ENCODE measurements around the gene UBN1.

The UBN1 gene

DNA sequence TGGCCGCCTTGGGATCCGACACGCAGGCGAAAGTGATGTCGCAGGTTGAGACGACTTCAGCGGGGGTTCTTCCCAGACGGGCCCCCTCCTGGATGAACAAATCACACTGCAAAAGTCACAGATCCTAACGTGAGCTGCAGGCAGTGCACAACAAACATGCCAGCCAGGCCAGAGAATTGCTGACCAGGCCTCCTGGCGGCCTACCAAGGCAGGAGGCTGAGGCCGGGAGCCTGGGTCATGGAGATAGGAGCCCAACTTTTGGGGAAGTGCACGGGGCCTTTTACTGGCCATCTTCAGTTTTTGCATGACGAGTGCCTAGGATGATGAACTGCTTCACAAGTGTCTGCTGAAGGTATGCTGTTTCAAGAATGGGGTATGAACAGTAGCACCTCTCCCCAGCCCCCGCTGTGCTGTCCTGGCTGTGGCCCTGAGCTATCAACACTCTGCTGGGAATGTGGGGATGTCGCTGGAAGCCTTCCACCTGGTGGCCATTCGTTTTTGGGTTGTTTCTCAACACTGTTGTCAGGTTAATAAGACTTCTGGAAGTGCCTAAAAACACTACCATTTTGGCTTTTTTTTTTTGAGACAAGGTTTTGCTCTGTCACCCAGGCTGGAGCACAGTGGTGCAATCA lies 32.6 kb upstream of the UBN1 start:
- no peak for DNase-seq

DNA sequence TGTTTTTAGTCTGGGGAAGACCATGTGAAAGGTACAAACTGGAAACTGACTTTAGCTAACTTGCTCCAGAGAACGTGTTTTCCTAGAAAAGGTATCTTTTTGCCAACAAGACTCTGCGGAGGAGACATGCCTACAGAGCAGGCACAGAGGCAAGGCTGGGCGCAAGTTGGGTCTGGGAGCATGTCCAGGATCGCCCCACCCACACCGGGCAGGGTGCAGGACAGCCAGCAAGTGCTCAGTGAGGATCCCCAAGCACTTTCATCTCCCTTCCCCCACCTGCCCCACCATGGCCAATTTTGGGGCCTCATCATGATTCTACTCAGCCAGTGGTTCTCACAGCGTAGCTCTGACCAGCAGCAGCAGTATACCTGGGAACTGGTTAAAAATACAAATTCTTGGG lies 26.6 kb upstream of the UBN1 start:
- no peak for DNase-seq

DNA sequence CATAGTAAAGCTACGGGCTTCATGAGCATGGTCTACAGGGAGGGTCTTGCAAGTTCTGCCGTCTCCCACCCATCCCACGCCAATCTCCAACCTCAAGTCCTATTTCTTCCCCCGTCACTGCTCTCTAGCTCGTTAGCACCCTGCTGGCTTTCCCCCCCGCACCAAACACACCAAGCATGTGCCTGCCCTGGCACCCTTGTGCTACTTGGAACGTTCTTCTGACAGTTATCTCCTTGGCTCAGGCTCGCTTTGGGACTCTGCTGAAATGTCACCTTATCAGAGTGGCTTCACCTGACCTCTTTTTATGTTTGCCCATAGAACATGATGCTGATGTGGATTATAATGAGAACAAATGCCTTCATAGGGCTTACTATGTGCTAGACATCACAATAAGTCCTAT lies 22.1 kb upstream of the UBN1 start:
- no peak for DNase-seq

DNA sequence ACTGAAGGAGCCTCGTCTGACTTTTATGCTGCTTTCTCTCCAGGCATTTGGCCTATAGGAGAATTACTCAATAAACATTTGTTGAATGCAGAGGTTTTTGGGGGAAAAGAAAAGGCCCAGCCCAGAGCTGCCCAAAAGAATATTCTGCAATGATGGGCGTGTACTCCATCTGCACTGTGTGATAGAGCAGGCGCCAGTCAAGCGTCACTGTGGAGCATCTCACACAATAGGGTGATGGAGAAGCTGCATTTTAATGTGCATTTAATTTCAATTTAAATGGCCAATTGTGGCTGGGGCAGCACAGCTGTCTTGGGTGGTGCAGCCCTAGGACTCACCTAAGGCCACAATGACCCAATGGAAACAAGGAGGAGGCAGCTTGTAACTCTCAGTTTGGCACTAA lies 20.8 kb upstream of the UBN1 start:
- DNase-seq = no peak

DNA sequence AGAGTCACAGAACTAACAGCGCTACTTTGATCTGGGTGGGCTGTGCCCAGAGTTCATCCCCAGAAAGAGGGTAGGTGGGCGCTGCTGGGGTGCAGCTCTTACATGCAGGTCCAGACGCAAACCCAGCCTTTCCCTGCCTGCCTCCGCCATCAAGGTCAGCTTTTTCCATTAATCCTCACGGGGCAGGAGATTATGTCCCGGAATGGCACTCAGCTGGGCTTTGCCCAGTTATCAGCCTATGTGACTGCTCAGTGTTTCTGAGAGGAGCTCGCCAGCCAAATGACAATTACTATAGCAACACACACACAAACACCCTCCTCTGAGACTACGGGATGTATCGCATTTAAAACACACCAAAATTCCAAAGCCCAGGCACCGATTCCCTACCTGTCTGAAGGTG lies 20.3 kb upstream of the UBN1 start:
- no peak for DNase-seq

DNA sequence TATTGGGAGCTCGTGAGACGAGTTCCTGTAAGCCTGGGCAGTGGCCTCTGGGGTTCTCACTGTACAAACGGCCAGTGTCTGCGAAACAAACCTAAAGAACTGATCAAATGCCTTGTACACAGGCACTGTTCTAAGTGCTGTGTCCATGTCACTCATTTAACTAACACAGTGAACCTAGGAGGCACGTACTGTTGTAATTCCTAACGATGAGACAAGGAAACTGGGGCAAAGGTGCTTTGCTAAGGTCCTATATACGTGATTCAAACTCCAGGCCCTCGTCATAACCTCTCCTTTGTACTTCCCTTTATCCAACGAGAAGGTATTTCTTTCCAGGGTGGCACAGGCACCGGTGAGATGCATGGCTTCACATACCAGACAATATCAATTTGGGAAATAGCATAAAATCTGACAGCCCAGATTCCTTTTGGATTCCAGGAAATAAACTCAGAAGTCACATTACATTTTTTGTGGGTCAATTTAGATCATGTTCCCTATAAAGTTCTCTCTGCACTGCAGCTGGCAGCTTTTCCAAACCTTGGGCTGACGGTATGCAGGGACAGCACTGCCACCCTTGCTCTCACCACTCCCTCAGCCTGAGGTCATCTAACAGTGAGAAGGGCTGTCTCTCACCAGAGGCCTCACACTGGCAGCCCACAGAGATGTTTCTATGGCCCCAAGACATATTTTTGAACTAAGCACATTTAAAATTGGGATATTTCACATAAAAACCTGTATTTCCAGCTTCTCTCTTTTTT lies 18.5 kb upstream of the UBN1 start:
- no peak for DNase-seq

DNA sequence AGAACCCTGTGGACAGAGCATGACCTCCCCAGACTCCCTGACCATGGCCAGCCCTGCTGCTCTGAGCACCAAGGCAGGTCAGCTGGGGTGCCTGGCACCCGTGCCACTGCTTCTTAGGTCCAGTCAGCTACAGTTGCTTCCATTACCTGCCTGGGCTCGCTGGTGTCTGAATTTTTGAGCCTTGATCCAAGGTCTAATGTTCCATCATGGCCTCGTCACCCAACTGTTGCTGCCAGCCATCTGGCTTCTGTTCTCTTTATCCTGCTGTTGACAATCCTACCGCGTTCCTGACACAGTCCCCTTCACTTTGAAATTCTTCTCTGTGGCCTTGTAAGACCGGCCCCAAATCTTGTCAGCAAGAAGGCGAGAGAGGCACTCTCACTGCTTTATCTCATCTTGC lies 16.9 kb upstream of the UBN1 start:
- no peak for DNase-seq

DNA sequence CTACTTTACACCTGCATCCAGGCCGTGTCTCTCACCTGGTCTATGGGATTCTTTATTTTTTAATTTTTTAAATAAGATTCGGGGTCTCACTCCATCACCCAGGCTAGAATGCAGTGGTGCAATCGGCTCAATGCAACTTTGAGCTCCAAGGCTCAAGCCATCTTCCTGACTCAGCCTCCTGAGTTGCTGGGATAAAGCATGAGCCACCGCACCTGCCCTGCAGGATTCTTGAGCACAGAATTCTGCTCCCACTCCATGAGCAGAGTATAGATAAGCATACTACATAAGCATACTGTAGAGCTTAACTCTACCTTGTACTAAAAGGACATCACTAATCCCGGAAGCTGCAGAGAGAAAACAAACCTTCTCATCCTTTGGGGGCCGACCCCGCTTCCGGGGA lies 15.7 kb upstream of the UBN1 start:
- no peak for DNase-seq

DNA sequence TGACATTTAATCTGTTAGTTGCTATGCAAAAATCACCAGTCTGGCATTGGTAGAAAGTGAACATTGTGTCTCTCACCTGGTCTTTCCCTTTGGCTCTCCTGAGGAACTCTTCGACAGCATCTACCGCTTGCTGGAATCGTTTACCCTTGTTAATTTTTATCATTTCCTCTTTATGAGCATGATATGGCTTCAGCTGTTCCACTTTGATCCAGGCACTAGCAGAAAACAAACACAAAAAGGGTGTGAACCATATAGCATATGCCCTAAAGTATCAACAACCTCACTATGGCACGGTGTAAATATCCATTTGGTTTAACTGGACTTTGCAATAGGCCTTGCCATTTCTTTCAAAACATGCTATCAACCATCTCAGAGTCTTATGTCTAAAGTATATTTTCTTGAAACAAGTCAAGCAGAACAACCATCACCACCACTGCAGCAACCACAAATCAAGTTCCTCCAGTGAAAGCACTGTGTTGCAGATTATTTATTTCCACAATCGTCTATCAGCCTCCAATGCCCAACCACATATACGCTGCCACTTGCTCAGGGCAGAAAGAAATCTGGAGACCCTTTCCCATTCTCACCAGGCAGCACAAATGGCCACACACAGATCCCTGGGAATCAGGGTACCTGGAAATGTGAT lies 14.5 kb upstream of the UBN1 start:
- DNase-seq = no peak

DNA sequence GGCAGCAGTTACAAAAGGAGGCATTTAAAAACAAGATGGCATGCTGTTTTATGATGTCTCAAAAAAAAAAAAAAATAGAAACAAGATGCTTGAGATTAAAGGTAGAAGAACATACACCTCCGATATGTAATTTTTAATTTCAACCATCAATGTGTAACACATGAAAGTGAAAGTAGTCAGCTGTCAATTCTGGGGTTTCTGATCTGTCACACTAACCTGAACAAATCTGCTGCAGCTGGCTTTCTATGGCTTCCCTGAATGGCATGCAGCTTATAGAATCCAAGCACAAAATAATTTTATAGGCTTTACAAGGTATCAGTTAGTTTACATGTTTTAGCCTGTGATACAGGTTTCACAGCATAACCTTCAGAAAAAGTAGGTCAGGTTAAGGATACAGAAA lies 13.7 kb upstream of the UBN1 start:
- DNase-seq = peak; percentile 10

DNA sequence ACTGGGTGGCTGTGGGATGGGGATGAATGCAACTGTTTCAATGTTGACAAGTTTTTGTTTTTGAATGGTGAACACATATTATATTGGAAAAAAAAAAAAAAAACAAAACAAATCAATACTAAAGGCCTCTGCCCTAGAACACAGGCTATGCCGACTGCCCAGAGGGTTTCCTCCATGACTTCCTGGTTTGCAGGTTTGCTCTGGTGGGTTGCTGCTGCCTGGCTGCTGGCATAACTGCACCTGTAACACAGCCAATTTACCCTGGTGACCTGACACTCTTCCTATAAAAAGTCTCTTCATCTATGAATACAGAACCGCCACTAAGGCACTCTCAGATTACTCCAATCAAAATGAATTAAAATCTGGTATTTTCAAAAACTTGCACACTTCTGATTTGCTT lies 10.6 kb upstream of the UBN1 start:
- no peak for DNase-seq

DNA sequence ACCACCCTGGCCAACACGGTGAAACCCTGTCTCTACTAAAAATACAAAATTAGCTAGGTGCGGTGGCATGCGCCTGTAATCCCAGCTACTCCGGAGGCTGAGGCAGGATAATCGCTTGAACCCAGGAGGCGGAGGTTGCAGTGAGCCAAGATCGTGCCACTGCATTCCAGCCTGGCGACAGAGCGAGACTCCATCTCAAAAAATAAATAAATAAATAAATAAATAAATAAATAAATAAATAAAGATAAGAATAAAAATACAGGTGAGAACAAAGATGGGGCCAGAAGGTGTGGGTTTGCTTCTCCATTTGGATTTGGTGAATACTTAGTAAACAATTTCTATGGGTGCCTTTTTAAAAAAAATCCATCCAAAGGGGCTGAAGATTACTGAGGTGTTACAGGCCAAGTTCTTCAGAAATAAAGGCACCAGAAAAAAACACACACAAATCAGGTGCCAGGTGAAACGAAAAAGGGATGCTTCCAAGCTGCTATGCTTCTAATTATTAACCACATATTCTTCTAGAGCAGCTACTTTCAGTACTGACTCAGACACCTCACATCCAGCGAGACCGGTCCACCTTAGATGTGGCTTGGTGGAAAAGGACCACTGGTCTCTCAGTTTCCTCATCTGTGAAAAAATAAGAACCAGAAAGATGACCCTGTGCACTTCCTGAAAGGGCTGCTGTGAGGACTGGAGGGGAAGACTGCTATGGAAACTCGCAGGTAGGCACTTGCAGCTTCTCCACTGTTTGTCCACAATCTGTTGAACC lies 9.4 kb upstream of the UBN1 start:
- no peak for DNase-seq

DNA sequence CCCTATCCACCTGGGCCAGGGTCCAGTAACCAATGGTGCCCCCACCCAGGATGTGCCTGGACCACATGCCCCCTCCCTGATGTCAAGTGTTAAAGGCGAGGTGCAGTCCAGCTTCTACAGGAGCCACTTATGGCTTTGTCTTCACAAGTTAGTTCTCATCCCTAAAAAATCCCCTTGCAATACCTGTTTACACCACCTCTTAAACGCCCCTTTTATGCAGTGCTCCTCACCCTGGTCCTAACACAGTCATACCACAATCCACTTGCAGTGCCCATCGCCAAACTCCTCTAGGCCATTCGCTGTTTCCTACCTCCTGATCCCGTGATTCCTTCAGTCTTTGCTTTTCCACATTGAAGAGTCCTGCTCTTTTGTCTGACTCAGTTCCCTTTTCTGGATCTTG lies 7.3 kb upstream of the UBN1 start:
- no peak for DNase-seq

DNA sequence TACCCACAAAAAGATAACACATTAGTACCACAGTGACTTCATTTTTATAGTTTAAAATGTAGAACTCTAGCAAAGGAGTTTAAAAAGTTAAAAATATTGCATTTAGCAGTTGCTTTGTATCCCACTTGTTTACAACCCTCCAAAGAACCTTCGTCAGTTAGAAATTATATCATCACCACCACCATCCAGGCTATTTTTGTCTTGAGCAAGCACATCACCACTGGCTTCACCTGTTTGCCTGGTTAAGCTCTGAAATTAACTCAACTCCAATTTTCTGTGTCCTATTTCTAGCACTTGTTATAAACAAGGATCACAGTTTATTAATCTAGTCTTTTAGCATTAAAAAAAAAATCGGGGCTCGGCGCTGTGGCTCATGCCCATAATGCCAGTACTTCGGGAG lies 6.3 kb upstream of the UBN1 start:
- DNase-seq = no peak

DNA sequence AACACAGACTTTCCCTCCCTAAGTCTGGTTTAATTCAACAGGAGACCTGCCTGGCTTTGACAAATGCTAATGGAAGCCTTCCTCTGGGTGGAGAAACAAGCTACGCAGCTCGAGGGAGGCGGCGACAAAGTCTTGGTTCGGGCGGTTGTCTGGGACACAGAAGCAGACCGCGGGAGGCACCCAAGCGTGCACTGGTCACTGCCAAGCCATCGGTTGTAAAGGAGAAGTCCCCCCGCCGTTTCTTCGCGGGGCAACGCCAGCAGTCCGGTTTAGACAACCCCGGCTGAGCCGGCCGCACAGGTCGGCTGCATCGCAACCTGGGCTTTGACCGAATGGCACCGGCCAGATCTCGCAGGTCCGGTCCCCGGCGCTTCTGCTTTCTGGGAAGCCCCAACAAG lies 779 bp upstream of the UBN1 start:
- peak; percentile 40 for DNase-seq

DNA sequence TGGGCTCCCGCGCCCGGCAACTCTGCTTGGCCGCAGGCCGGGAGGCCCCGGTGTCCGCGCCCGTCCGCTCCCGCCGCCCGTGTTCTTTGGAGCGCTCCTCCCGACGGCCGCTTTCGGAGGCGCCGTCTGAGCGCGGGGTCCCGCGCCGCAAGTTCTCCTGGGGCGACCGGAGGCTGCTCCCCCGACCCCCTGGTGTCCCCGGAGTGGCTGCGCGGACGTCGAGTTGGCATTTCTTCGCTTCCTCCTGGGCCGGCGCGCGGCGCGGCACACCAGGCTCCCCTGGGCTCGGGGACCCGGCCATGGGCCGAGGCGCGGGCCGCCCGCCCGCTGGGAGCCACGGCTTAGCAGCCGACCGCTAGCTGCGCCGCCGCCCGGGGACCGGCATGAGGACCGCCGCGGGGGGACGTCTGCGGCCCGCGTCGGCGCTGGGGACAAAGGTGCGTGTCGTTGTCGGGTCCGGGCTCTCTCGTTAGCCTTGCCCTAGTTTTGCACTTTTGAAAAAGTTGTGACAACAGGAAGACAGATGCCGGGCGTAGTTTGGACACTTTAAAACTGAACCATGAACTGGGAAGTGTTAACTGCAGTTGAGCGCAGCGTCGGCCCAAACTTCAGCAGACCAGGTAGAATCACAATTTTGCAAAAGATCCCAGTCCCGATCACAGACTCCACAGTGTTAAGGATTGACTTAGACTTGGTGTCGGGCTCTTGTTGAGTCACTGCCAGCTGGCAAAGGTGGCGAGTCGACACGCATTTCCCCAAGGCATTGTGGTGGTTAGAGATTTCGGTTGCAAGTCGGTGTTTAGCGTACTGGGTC lies 700 bp downstream of the UBN1 start:
- DNase-seq = peak; percentile 53

DNA sequence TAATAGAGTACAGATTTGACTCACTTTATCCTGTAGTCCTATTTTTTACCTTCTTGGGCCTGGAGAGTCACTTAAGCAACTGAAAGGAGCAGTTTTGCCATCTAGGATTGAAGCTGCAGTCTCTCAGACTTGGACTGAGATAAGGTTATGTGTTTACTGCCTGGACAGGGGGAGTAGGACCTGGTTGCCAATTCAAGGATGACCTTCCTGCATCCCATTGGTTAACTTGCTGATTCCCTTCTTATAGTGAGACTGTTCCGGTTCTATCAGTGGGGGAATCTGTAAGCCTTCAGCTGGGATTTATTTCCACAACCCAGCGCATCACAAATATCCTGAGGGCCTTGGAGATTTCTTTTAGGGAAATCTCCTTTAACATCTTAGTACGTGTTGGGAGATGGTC lies 2.9 kb downstream of the UBN1 start:
- no peak for DNase-seq

DNA sequence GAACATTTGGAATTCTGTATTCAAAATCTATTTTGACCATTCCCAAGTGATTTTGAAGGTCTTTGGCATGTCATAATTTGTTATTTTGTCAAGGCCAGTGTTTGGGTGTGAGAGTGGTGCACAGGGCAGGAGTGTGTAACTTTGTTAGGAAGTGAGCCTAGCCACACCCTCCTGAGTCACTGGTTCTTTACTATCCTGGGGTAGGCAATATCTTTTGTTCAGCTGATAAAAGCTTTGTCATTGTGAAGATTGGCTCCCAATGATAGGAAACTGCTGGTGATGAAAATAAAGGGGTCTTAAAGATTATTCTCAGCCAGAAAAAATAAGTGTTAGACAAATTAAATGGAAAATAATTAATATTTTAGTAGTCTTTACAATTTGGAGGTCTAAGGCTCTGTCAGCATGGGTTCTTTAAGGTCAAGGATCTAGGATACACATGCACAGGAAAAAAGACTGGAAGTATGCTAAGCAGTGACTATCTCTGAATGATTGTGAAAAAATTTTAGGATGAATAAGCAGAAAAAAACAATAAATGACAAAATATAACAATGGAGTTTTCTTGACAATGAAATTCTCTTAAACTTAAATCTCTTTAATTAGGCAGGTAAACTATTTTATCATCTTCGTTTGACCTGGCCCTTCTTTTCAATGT lies 5.1 kb downstream of the UBN1 start:
- no peak for DNase-seq

DNA sequence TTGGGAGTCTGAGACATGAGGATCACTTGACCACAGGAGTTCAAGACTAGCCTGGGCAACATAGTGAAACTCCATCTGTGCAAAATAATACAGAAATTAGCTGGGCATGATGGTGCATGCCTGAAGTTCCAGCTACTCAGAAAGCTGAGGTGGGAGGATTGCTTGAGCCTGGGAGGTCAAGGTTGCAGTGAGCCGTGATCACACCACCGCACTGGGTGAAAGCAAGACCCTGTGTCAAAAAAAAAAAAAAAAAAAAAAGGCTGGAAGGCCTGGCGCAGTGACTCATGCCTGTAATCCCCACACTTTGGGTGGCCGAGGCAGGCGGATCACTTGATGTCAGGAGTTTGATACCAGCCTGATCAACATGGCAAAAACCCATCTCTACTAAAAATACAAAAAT lies 8.1 kb downstream of the UBN1 start:
- DNase-seq = no peak

DNA sequence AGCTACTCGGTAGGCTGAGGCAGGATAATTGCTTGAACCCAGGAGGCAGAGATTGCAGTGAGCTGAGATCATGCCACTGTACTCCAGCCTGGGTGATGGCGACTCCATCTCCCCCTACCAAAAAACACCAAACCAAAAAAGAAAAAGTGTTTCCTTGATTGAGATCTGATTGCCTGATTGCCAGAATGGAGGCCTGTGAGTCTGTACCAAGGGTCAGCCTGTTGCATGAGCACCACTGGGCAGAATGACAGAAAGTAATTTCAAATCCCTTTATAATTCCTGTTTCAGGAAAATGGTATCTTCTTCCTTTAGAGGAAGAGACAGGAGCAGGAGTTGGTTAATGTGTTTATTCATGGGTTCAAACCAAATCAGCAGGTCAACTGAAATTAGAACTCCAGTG lies 8.5 kb downstream of the UBN1 start:
- no peak for DNase-seq

DNA sequence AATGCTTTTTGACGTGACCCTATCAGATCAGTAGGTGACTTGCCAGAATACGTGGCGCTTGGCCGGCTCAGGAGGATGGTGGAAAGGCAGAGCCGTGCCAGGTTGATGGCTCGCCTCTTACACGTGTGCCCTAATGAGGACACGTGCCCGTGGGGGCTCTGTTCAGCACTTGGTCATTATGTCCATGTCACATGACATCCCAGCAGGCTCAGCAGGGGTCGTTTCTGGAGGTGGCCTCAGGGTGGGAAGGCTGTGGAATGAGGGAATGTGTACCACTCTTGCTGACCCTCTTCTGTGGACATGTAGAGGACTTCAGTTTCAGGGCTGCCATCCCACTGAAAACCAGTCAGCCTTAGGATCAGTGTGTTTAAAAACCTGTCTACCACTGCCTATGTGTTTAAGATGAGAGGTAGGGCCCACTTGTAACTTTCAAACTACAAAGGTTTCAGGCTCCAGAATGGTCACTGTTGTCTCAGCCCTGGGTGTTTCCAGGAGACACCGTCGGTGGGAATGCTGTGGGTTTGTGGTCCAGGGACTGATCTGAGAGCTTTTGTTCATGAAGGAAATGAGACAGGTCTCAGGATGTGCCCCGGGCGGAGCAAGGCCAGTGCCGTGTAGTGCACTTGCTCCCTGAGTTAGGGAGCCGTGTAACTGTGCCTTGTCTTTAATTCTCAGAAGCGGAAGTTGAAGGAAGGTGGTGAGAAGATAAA lies 12.1 kb downstream of the UBN1 start:
- DNase-seq = no peak

DNA sequence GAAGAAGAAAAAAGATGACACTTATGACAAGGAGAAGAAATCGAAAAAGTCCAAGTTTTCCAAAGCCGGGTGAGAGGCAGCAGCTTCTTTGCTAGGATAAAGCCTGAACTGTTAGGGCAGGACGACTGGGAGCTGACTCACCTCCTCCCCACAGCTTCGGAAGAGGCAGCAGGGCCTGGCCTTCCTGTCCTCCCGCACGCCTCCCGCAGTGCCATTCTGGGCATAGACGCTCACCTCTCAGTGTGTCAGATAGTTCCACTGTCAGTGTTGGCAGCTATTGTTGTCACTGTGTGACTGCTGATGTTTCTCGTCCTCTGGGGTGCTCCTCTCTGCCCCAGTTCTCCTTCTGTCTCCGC lies 12.6 kb downstream of the UBN1 start:
- no peak for DNase-seq

Measured in activated CD4-positive, alpha-beta T cell treated with anti-CD3 and anti-CD28 coated beads, Interleukin-2, Interleukin-6, amounts not matched to agents 100 ng/mL and 50 ng/mL, durations not matched to agents 16 hours and 8 hours (primary cell).